Thyroid gland (tissue), 4 donors: ENCODE measurements around the gene SLC37A1.

ENCODE experiments used
- CTCF ChIP-seq, 6 experiments: fragments of 200-600 bp in 3 of 6; fragments of 450-650 bp in 3 of 6; sonication (generic) in 3 of 6; IDR thresholded peaks; one replicate each; pipeline ENCODE4 v1.5.1; 2016 to 2019; ENCODE audit warnings: antibody characterized with exemption in 6 of 6, mild to moderate bottlenecking in 2 of 6, inconsistent platforms in 1 of 6, moderate library complexity in 1 of 6
- POLR2A ChIP-seq, 2 donors: fragments of 450-650 bp; IDR thresholded peaks; one replicate each; pipeline ENCODE4 v1.6.1; 2017; ENCODE audit warnings: antibody characterized with exemption in 2 of 2, mild to moderate bottlenecking in 2 of 2, moderate library complexity in 1 of 2

GRCh38 chr21:42498012-42498411 lies 15.6 kb upstream of the SLC37A1 start:
- TF ChIP-seq CTCF (IDR thresholded peaks at IDR 0.05): no peak
- no peak for TF ChIP-seq POLR2A (IDR thresholded peaks at IDR 0.05)
